ENCODE results near the gene CHAT.

DNA sequence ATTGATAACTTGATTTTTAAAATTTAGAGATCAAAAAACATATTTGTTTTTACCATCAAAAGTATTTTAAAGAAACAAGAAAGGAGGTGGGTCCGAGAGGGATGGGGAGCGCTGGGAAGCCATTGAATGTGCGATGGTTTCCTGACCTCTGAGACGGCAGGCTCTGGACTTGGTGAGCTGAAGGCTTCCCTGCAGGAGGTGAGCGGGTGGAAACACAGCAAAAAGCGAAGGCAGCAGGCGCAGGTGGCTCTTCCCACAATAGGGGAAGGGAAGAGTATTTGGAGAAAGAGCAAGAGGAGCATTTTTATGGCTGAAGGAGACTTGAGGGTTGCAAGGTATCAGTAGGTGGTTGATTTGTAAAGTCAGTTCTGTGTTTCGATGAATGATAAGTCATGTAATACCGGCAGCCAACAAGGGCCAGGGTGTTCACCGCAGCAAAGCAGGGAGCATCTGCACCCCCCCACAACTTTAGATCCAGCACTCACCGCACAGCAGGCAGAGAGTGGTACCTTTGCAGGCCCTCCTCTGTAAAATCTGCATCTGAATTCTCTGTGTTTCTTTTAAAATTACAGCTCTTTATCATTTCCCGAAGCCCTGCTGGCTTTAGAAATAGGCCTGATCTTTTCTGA, 76.2 kb downstream of the CHAT start:
- TF ChIP-seq CTCF (IDR thresholded peaks at IDR 0.05; ENCODE audit: poor library complexity, severe bottlenecking) = no peak
- TF ChIP-seq TAF1 (IDR thresholded peaks at IDR 0.05; ENCODE audit: low read depth) = no peak
- TF ChIP-seq, protein P1, sequence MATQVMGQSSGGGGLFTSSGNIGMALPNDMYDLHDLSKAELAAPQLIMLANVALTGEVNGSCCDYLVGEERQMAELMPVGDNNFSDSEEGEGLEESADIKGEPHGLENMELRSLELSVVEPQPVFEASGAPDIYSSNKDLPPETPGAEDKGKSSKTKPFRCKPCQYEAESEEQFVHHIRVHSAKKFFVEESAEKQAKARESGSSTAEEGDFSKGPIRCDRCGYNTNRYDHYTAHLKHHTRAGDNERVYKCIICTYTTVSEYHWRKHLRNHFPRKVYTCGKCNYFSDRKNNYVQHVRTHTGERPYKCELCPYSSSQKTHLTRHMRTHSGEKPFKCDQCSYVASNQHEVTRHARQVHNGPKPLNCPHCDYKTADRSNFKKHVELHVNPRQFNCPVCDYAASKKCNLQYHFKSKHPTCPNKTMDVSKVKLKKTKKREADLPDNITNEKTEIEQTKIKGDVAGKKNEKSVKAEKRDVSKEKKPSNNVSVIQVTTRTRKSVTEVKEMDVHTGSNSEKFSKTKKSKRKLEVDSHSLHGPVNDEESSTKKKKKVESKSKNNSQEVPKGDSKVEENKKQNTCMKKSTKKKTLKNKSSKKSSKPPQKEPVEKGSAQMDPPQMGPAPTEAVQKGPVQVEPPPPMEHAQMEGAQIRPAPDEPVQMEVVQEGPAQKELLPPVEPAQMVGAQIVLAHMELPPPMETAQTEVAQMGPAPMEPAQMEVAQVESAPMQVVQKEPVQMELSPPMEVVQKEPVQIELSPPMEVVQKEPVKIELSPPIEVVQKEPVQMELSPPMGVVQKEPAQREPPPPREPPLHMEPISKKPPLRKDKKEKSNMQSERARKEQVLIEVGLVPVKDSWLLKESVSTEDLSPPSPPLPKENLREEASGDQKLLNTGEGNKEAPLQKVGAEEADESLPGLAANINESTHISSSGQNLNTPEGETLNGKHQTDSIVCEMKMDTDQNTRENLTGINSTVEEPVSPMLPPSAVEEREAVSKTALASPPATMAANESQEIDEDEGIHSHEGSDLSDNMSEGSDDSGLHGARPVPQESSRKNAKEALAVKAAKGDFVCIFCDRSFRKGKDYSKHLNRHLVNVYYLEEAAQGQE (IDR thresholded peaks at IDR 0.05; ENCODE audit: borderline replicate concordance) = no peak

Measured in neural cell (in vitro differentiated cells).